ENCODE measurements around the gene TAF1D.

- TF ChIP-seq ZNF274 (IDR thresholded peaks at IDR 0.05; ENCODE audit: low read depth, low read length) (no peak), YY1 (IDR thresholded peaks at IDR 0.05; ENCODE audit: insufficient read depth, insufficient read length) (no peak)
These were observed 31.8 kb upstream of the TAF1D start for GRCh38 chr11:93773045-93773477.
